SIG-M5 treated with dmso at 0.1 percent for 504 hours (cell line): ENCODE measurements around the gene FOXO3.
A peak's percentile ranks its signal among the peaks of the same experiment; 100 is the strongest.
"Not testable (repeated sequence)": the region's sequence is repeated elsewhere in the genome, so short reads cannot be mapped to it uniquely, and the experiment has no call there.

Experiments used
- DNase-seq: peaks from one replicate; lab custom pipeline; 2025; ENCODE audit not compliant: unreplicated experiment; lab: John Stamatoyannopoulos, UW

FOXO3 gene

GRCh38 chr6:108680314-108680713, 119.6 kb downstream of the FOXO3 start:
- not testable (repeated sequence) for DNase-seq

GRCh38 chr6:108681721-108682120, 121.0 kb downstream of the FOXO3 start:
- not testable (repeated sequence) for DNase-seq

GRCh38 chr6:108682383-108683119, 121.8 kb downstream of the FOXO3 start:
- DNase-seq, result not testable (repeated sequence)

GRCh38 chr6:108683976-108684375, 123.3 kb downstream of the FOXO3 start:
- DNase-seq, result not testable (repeated sequence)

- peak; percentile 19 for DNase-seq
These were observed 124.1 kb downstream of the FOXO3 start for GRCh38 chr6:108684771-108685329.

GRCh38 chr6:108685970-108686369, 125.3 kb downstream of the FOXO3 start:
- DNase-seq, result no peak

- no peak for DNase-seq
These were observed 126.2 kb downstream of the FOXO3 start for GRCh38 chr6:108686896-108687295.

- no peak for DNase-seq
These were observed 127.2 kb downstream of the FOXO3 start for GRCh38 chr6:108687921-108688320.

GRCh38 chr6:108689272-108690161, 128.8 kb downstream of the FOXO3 start:
- peak; percentile 68 for DNase-seq

GRCh38 chr6:108690326-108691049, 129.8 kb downstream of the FOXO3 start:
- no peak for DNase-seq

GRCh38 chr6:108693430-108694154, 132.9 kb downstream of the FOXO3 start:
- no peak for DNase-seq

- DNase-seq, result no peak
These were observed 134.1 kb downstream of the FOXO3 start for GRCh38 chr6:108694816-108695215.

- DNase-seq, result no peak
These were observed 136.9 kb downstream of the FOXO3 start for GRCh38 chr6:108697561-108698161.

GRCh38 chr6:108698593-108699289, 138.0 kb downstream of the FOXO3 start:
- DNase-seq, result no peak

- no peak for DNase-seq
These were observed 138.7 kb downstream of the FOXO3 start for GRCh38 chr6:108699290-108700041.

GRCh38 chr6:108702106-108702851, 141.6 kb downstream of the FOXO3 start:
- no peak for DNase-seq

- DNase-seq, result no peak
These were observed 145.9 kb downstream of the FOXO3 start for GRCh38 chr6:108706649-108707048.
